ENCODE results near the gene DGKA.
"Not testable (repeated sequence)": the region's sequence is repeated elsewhere in the genome, so short reads cannot be mapped to it uniquely, and the experiment has no call there.

Gene DGKA

GRCh38 chr12:55930771-55931316, at the start of gene DGKA:
Gene DGKA, plus strand, starts transcription at chr12:55931162. Its CDS starts 5,342 bp downstream, at chr12:55936504.
- peak; percentile 67 for DNase-seq (ENCODE audit: low spot score)

DNA sequence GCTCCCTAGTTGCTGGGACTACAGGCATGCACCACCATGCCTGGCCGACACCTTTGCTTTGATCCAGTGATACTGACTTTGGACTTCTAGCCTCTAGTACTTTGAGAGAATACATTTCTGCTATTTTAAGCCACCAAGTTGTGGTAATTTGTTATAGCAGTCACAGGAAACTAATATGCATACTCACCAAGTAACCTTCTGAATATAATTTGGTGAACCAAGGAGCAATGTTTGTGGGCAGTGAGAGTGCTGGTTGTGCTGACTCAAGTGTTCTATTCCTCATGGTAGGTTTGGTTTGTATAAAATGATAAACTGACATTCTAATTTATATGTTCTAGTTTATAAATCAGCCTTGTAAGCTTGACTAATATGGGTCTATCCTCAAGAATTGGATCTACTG, 45.8 kb upstream of the DGKA start:
- no peak for DNase-seq (ENCODE audit: low spot score)

DNA sequence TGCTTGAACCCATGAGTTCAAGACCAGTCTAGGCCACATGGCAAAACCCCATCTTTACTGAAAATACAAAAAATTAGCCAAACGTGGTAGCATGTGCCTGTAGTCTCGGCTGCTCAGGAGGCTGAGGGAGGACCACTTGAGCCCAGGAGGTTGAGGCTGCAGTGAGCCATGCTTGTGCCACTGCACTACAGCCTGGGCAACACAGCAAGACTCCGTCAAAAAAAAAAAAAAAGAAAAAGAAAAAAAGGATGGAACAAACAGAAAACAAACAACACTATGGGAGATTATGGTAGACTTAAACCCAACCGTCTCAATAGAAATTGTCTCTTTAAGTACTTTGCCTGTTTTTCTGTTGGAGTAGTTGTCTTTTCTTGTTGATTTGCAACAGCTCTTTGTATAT, 39.7 kb upstream of the DGKA start:
- DNase-seq (ENCODE audit: low spot score) = no peak

DNA sequence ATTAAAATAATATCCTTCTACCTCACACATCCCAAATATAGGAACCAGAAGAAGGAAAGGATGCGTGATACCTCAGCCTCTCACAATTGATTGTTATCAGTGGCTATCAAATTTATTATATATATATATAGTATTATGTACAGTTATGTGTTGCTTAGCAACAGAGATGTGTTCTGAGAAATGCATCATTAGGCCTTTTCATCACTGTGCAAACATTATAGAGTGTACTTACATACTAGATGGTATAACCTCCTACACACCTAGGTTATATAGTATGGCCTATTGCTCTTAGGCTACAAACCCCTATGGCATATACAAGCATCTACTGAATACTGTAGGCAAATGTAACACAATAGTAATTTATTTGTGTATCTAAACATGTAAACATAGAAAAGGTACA, 37.2 kb upstream of the DGKA start:
- DNase-seq (ENCODE audit: low spot score) = no peak

DNA sequence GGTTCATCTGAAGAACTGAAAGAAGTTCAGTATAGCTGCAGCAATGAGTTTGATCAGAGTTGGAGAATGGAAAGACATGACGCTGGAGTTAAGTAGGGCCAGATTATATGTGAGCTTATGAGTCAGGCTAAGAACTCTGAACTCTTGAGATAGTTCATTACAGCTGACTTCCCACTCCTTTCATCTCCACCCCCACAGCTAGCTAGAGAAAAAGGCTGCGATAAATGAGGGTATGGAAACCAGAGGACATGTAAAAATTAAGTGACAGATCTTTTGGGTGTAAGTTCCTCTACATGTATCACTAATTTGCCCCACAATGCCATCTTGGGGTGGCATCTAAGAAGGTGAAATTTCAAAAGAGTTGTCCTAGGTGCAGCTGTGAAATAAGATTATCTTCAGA, 31.9 kb upstream of the DGKA start:
- DNase-seq (ENCODE audit: low spot score) = peak; percentile 42

GRCh38 chr12:55901881-55902490, 29.0 kb upstream of the DGKA start:
- DNase-seq (ENCODE audit: low spot score) = no peak

DNA sequence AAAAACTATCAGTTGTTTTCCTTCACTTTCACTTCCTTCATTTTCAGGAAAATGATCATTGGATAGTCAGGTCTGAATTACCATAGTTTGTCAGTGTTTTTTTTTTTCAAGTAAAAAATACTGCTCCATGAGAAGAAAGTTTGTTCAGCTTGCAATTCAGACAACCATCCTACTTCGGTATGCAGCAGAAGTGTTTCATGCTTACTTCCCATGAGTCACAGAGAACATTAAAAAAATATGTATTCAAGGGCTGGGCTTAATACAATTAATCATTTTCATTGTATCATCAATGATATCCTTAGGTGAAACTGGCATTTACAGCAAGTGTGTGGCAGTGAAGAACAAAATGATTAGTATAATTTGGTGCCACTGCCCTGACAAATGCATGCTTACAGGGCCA, 24.9 kb upstream of the DGKA start:
- peak; percentile 52 for DNase-seq (ENCODE audit: low spot score)

DNA sequence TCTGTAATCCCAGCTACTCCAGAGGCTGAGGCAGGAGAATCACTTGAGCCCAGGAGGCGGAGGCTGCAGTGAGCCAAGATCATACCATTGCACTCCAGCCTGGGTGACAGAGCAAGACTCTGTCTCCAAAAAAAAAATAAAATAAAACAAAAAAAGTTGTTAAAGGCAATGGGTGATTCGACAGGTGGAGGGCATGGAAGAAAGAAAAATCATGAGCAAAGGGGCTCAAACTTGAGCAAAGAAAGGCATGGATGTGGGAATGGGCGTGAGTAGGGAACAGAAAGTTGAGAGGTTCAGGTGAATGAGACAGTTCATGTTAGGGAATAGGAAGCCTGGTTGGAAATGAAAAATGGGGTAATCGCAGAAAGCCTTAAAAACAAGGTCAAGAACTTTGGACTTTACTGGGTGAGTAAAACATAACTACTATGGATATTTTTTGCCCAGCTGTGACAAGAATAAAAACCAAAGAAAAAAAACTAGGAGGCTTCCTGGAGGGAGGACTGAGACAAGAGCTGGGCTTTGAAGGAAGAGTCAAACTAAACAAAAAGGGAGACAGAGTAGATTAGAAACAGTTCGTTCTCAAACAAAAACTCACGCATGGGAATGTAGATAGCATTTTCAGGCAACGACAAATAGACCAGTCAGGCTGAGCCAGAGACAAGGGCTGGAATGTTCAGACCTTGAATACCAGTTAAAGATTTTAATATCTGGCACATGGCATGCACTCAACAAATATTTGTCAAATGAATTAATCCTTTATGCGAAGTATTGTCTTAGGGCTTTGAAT, 22.0 kb upstream of the DGKA start:
- DNase-seq (ENCODE audit: low spot score) = peak; percentile 50

DNA sequence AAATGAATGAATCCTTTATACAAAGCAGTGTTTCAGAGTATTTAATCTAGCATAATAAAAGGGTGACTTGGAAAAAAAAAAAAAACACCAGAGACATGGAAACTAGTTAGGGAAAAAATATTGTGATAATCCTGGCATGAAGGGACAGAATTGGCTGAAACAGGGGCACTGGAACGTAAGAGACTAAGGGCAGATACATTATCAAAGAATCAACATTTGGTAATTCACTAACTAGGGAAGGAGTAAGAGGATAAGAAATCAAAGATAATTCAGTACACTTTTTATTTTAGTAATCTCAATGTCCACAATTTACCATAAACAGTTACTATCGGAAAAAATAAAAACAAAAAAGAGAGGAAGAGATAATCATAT, 21.5 kb upstream of the DGKA start:
- no peak for DNase-seq (ENCODE audit: low spot score)

DNA sequence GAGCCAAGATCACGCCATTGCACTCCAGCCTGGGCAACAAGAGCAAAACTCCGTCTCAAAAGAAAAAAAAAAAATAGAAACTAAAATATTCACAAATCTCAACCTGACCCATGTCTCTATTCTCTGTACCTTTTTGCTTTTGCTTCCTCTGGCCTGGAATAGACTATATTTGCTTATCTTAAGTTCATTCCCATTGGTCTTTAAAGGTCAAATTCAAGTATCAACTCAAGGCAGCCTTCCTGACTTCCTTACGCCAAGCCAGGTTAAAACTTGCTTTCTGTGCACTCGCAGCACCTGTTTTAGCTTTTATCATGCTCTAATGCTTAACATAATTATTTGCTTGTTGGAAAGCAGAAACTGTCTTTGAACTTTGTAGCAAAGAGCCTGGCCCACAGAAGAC, 18.1 kb upstream of the DGKA start:
- no peak for DNase-seq (ENCODE audit: low spot score)

DNA sequence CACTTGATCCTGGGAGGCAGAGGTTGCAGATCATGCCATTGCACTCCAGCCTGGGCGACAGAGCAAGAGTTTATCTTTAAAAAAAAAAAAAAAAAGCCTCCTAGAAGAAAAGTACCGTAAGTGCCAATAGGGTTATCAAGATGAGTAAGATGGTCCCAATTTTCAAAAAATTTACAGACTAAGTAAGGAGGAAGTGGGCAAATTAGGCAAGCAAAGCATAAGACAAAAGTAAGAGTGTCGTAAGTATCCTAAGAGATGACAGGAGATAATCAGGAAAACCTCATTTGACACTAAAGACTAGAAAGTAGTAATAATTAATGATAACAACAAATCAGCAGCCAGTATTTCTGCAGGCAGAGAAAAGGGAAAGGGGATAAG, 15.5 kb upstream of the DGKA start:
- no peak for DNase-seq (ENCODE audit: low spot score)

- DNase-seq (ENCODE audit: low spot score) = peak; percentile 26
Measured at GRCh38 chr12:55919032-55919431, 11.9 kb upstream of the DGKA start.

- DNase-seq (ENCODE audit: low spot score) = no peak
Measured at GRCh38 chr12:55922126-55922525, 8.8 kb upstream of the DGKA start.

DNA sequence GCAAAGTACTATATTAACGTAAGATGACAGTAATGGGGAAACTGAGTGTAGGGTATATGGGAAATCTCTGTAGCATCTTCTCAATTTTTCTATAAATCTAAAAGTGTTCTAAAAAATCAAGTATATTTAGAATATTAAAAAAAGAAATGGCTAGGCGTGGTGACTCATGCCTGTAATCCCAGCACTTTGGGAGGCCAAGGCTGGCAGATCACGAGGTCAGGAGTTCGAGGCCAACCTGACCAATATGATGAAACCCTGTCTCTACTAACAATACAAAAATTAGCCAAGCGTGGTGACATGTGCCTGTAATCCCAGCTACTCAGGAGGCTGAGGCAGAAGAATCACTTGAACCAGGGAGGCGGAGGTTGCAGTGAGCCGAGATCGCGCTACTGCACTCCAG, 7.3 kb upstream of the DGKA start:
- not testable (repeated sequence) for DNase-seq (ENCODE audit: low spot score)

- no peak for DNase-seq (ENCODE audit: low spot score)
Measured at GRCh38 chr12:55925371-55925770, 5.6 kb upstream of the DGKA start.

DNA sequence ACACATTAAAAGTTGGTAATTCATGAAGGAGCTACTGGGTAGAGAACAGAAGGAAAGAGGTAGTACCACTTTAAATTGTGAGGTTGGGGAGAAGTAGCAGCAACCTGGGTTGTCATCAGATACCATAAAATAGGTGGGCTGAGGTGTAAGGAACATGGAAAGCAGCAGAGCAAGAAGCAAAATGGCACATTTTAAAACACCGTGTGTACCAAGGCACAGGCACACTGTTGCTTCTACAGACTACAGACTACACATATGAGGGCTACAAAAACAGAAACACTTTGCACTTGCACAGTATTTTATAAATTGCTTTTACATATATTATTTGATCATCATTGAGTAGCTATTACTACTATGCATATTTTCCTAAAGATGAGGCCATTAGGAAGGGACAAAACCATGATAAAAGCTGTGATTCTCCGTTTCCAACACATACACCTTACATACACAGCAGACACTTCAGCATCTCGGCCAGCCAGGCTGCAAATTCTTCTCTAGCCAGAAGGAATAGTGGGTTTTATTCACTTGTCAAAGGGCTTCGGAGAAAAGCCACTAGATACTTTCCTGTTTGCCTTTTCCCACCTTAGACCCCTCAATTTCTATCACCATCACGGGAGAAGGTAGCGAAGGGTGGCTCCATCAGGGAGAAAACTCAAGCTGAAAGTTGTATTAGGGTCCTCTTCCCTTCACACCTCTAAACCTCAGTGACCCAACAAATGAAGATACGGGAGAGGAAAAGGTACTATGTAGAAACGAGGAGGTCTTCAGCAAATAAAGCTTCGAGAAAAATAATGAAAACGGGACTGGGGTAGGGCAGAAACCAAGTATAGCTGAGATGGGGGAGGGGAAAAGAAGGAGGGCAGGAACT, 4.9 kb upstream of the DGKA start:
- DNase-seq (ENCODE audit: low spot score) = peak; percentile 25

GRCh38 chr12:55926738-55927587, 4.0 kb upstream of the DGKA start:
- peak; percentile 94 for DNase-seq (ENCODE audit: low spot score)

DNA sequence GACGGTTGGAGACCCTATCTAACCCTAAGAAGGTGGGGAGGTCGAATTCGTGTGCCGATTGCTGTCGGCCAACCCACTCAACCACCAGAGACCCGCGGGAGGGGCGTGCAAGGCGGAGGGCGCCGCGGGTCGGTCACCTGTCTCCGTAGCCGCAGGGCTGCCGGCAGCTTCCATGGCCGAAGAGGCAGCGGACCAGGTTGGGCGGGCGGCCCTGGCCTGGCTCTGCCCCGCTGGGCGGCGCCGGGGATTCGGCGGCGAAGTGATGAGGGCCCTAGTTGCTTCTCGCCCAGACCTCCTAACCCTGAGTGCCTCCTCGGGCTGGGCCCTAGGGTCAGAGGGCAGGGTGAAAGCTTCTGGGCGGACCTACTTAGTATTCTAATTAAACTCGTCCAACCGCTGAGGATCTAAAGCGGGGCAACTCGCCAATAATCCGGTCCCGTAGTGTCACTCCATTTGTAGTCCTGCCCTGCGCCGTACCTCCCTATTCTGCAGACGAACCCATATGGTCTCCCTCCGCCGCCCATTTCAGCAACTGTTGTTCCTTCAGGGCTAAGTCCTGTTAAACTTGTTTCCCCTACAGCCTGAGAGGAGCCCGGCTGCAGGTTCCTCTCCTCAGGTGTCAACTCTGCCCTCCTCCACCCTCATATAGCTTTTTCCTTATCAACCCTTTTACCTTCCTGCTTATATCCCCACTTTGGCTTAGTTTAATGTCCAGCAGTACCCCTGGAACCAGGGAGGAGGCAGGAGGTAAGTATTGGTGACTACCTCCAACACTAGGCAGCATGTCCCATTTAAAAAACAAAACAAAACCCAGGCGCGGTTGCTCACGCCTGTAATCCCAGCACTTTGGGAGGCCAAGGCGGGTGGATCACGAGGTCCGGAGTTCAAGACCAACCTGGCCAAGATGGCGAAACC, 3.1 kb upstream of the DGKA start, which contains the start of gene PYM1:
Gene PYM1, minus strand, starts transcription at position 307 of the 915 bp plus-strand sequence. Its CDS starts 133 bp downstream, at position 174.
- DNase-seq (ENCODE audit: low spot score) = peak; percentile 79

DNA sequence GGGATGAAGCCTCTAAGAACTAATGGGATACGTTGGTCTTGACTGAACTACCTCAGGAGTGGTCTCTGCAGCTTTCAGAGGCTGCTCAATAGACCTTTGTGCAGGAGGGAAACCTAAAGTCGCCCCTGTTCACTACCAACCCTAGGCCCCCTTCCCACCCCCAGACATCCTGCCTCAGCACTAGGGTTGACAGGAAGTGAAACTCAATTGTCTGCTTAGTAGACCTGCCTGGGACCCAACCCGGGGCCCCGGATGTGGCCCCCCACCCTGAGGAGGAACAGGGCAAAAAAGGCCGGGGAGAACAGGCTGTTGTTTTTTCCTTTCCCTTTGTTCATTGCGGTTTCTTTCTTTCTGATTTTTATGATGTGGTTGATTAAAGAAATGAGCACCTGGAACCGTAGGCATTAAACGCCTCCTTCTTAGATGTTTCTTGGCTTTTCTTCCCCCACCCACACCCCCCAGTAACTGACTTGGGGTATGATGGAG, 1.6 kb upstream of the DGKA start:
- no peak for DNase-seq (ENCODE audit: low spot score)

DNA sequence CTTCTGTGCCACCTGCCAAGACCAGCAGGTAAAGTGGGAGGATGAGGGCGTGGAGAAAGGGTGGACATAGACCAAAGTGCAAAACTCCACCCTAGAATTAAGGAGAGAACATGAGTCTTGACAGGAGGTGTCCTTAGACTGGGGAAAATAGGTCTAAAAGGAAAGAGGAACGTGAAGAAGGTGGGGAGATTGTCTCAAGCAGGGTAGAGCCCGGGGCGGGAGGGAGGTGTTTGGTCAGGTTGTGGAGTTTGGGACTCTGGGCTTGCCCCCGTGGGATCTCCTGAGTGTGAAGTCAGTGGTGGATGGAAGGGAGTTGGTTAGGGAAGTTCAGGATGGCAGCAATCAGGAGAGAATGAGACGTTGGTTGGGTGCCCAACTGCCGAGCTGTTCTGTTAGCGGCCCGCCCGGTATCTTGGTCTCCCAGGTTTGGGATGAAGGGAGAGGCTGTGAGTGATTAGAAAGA, 386 bp downstream of the DGKA start:
- no peak for DNase-seq (ENCODE audit: low spot score)
